ENCODE measurements around the gene TAC3.
A peak's percentile ranks its signal among the peaks of the same experiment; 100 is the strongest.

Gene TAC3

GRCh38 chr12:57012600-57013465 is 3.5 kb downstream of the TAC3 start:
- H3K4me1 ChIP-seq (ENCODE audit: control insufficient read depth, insufficient read depth, low read length) = peaks cover 26% of the 10 kb centered on the region
- H3K27me3 ChIP-seq (ENCODE audit: control insufficient read depth, insufficient read depth, low read length) = no peaks in the 10 kb centered on the region
- no peak overlapping the region for H3K9ac ChIP-seq (ENCODE audit: low read length)
- H3K36me3 ChIP-seq (ENCODE audit: control insufficient read depth, insufficient read depth, low read length) = no peaks in the 10 kb centered on the region
- no peak overlapping the region for H3K27ac ChIP-seq (ENCODE audit: low read depth, low read length)
- no peaks in the 10 kb centered on the region for H3K9me3 ChIP-seq (ENCODE audit: control insufficient read depth, insufficient read depth, low read depth, low read length)
- H3K4me3 ChIP-seq (ENCODE audit: low read depth, low read length) = no peak overlapping the region

DNA sequence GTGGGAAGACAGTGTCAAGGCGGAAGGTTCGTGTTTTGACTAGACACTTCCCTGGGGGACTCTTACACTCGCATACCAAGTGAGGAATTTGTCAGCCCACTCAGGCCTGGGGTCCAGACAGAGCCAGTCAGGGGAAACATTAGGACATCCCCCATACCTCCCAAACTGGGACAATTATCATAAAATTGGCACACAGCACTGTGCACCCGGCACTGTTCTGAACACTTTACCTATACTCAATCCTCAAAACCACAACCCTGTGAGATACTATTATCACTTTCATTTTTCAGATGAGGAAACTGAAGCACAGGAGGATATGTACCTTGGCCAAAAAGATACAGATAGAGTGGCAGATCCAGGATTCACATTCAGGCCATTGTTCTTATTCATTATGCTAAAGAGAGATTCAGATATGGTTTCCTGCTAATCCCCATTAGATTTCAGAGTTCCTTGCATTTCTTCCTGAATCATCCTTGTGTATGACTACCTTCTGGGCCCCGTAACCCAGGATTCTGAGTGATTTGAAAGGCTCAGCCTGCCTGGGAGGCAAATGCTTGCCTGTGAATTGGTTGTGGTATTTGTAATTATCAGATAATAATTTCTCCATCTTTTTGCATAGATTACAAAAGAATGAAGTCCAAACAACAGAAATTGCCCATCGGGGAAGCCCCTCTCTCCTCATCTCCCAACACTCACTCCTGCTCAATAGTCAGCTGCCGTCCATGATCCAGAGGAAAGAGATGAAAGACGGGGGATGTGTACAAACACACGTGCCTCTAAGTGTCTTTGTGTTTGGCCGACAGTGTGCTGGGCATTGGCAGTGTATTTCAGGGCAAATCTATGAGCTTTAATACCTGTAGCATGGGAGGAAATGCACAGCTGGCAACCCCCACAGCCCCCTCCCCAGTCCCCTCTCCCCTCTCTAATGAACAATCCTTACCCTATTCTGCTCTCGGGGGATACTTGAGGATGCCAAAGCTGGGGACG is 4.6 kb downstream of the TAC3 start:
- H3K9me3 ChIP-seq (ENCODE audit: control insufficient read depth, insufficient read depth, low read depth, low read length) = no peaks in the 10 kb centered on the region
- no peak overlapping the region for H3K9ac ChIP-seq (ENCODE audit: low read length)
- no peaks in the 10 kb centered on the region for H3K27me3 ChIP-seq (ENCODE audit: control insufficient read depth, insufficient read depth, low read length)

DNA sequence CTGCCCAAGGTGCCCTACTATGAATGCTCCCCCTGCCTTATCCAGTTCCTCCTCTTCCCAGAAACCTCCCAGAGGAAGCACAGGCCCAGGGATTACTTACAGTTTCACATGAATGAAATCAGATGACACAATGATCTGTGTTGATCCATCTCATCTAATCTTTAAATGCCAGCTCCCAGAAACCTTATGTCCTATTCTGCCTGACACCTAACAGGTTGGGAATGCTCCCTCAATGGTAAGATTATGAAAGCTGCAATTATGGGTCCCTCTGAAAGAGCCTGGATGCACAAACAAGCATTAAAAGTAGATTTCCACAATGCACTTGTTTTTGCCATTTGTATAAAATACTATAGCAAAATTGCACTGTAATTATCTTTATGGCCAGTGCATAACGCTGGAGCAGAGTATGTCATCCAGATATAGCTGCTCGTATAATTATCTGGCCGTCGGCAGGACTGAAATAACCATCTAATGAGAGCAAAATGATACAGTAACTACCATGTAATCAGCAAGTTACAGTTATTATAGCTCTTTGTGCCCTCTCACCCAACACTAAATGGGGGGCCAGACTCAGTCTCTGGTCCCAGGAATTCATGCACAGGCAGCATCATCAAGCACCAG is 5.6 kb downstream of the TAC3 start:
- peaks cover 26% of the 10 kb centered on the region for H3K4me1 ChIP-seq (ENCODE audit: control insufficient read depth, insufficient read depth, low read length)
- no peak overlapping the region for H3K27ac ChIP-seq (ENCODE audit: low read depth, low read length)
- no peaks in the 10 kb centered on the region for H3K36me3 ChIP-seq (ENCODE audit: control insufficient read depth, insufficient read depth, low read length)
- H3K4me3 ChIP-seq (ENCODE audit: low read depth, low read length) = no peak overlapping the region
- H3K9me3 ChIP-seq (ENCODE audit: control insufficient read depth, insufficient read depth, low read depth, low read length) = no peaks in the 10 kb centered on the region
- H3K9ac ChIP-seq (ENCODE audit: low read length) = no peak overlapping the region
- no peaks in the 10 kb centered on the region for H3K27me3 ChIP-seq (ENCODE audit: control insufficient read depth, insufficient read depth, low read length)

More for the DNA sequence above, 4.6 kb downstream of the TAC3 start:
- Histone ChIP-seq H3K4me3 (ENCODE audit: low read depth, low read length) (no peak overlapping the region), H3K27ac (ENCODE audit: low read depth, low read length) (no peak overlapping the region), H3K4me1 (ENCODE audit: control insufficient read depth, insufficient read depth, low read length) (peaks cover 28% of the 10 kb centered on the region), H3K36me3 (ENCODE audit: control insufficient read depth, insufficient read depth, low read length) (no peaks in the 10 kb centered on the region)

GRCh38 chr12:57009949-57010626 is 6.2 kb downstream of the TAC3 start:
- H3K9ac ChIP-seq (ENCODE audit: low read length) = no peak overlapping the region
- no peaks in the 10 kb centered on the region for H3K9me3 ChIP-seq (ENCODE audit: control insufficient read depth, insufficient read depth, low read depth, low read length)
- no peaks in the 10 kb centered on the region for H3K36me3 ChIP-seq (ENCODE audit: control insufficient read depth, insufficient read depth, low read length)
- H3K27me3 ChIP-seq (ENCODE audit: control insufficient read depth, insufficient read depth, low read length) = no peaks in the 10 kb centered on the region
- peaks cover 29% of the 10 kb centered on the region for H3K4me1 ChIP-seq (ENCODE audit: control insufficient read depth, insufficient read depth, low read length)
- no peak overlapping the region for H3K4me3 ChIP-seq (ENCODE audit: low read depth, low read length)
- H3K27ac ChIP-seq (ENCODE audit: low read depth, low read length) = no peak overlapping the region

DNA sequence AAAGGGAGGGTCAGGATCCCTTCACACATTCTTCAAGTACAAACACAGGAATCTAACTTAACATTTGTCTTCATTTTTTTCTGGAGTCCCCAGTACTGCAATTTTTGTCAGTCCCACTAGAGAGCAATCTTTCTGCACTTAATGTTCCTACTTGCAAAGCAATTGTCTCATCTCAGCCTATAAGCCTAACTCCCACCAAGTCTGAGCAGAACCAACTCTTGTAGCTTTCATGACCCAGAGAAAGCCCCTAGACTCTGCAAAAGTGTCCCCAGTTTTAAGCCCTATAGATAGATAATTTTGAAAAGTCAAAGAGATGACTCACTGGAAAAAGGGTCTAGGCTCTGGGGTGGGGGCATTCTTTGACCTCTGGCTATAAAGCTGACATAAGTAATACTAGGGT is 8.2 kb downstream of the TAC3 start:
- Histone ChIP-seq H3K9me3 (ENCODE audit: control insufficient read depth, insufficient read depth, low read depth, low read length) (no peaks in the 10 kb centered on the region), H3K4me1 (ENCODE audit: control insufficient read depth, insufficient read depth, low read length) (peaks cover 29% of the 10 kb centered on the region), H3K27ac (ENCODE audit: low read depth, low read length) (no peak overlapping the region), H3K9ac (ENCODE audit: low read length) (no peak overlapping the region), H3K36me3 (ENCODE audit: control insufficient read depth, insufficient read depth, low read length) (peaks cover 18% of the 10 kb centered on the region), H3K4me3 (ENCODE audit: low read depth, low read length) (no peak overlapping the region), H3K27me3 (ENCODE audit: control insufficient read depth, insufficient read depth, low read length) (no peaks in the 10 kb centered on the region)

- H3K4me3 ChIP-seq (ENCODE audit: low read depth, low read length) = peak overlapping the region; percentile 44
- H3K9me3 ChIP-seq (ENCODE audit: control insufficient read depth, insufficient read depth, low read depth, low read length) = no peaks in the 10 kb centered on the region
- peaks cover 30% of the 10 kb centered on the region for H3K36me3 ChIP-seq (ENCODE audit: control insufficient read depth, insufficient read depth, low read length)
- H3K27me3 ChIP-seq (ENCODE audit: control insufficient read depth, insufficient read depth, low read length) = no peaks in the 10 kb centered on the region
- peaks cover 29% of the 10 kb centered on the region for H3K4me1 ChIP-seq (ENCODE audit: control insufficient read depth, insufficient read depth, low read length)
- H3K9ac ChIP-seq (ENCODE audit: low read length) = no peak overlapping the region
- H3K27ac ChIP-seq (ENCODE audit: low read depth, low read length) = no peak overlapping the region
Observed at GRCh38 chr12:57006809-57007475, 9.4 kb downstream of the TAC3 start.

DNA sequence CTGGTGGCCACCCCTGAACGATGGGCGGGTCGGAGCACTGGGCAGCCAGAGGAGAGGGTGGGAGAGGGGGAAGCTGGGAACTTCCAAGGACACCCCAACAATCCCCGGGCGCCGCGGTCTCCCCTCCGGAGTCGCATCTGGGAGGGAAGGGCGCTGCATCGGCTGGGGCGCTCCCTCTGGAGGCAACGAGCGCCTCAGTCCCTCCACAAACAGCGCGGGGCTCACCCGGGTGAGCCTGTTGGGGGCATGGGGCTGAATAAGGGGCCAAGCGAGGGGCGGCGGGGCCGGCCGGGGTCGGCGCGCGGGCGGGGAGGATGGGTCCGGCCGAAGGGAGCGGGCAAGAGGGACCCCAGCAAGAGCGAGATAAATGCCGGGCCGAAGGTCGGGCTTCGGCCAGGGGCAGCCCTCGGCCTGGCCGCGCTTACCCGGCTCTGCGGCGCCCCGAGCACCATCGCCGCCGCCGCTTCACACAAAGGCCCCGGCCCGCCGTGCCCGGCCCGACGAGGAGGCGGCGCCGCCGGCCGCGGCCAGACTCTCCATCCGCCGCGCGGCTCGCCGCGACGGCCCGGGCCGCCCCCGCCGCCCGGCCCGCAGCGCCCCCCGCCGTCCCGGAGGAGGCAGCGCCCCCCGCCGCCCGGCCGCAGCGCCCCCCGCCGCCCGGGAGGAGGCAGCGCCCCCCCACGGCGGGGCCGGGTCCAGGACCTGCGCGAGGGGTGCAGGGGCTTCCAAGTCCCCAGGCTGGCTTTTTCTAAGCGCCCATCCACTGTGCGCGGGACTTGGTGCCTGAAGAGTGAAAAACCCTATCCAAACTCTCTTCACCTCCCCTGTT is 10.1 kb downstream of the TAC3 start, which contains the start of gene ZBTB39:
Gene ZBTB39 (minus strand): TSS at position 567 of the 829 bp plus-strand sequence. CDS start 1,629 bp downstream, outside the sequence.
- Histone ChIP-seq H3K4me3 (ENCODE audit: low read depth, low read length) (peak within 1 kb of the TSS; percentile 86), H3K27me3 (ENCODE audit: control insufficient read depth, insufficient read depth, low read length) (no peaks in the 10 kb centered on the region), H3K9ac (ENCODE audit: low read length) (peak within 1 kb of the TSS; percentile 90), H3K4me1 (ENCODE audit: control insufficient read depth, insufficient read depth, low read length) (peaks cover 29% of the 10 kb centered on the region), H3K27ac (ENCODE audit: low read depth, low read length) (peak within 1 kb of the TSS; percentile 82), H3K9me3 (ENCODE audit: control insufficient read depth, insufficient read depth, low read depth, low read length) (no peaks in the 10 kb centered on the region), H3K36me3 (ENCODE audit: control insufficient read depth, insufficient read depth, low read length) (peaks cover 36% of the 10 kb centered on the region)

DNA sequence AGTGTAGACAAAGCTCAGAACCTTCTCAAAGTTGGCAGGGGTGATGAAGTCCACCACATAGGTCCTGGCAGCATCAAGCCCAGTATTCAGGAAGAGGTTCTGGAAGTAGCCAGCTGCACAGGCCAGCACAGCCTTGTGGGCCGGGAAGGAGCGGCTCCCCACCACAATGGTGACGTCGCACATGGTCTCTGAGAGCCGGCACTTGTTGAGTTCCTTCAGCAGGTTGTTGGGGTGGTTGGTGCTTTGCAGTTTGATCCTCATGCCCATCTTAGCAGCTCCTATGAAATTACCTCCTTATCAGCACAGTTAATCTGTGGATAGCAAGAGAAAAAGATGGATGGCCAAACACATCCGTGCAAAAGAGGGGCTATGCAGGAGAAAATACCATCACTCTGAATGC is 11.7 kb downstream of the TAC3 start:
- Histone ChIP-seq H3K9me3 (ENCODE audit: control insufficient read depth, insufficient read depth, low read depth, low read length) (no peaks in the 10 kb centered on the region), H3K36me3 (ENCODE audit: control insufficient read depth, insufficient read depth, low read length) (peaks cover 52% of the 10 kb centered on the region), H3K9ac (ENCODE audit: low read length) (no peak overlapping the region), H3K27ac (ENCODE audit: low read depth, low read length) (no peak overlapping the region), H3K4me3 (ENCODE audit: low read depth, low read length) (no peak overlapping the region), H3K4me1 (ENCODE audit: control insufficient read depth, insufficient read depth, low read length) (peaks cover 18% of the 10 kb centered on the region), H3K27me3 (ENCODE audit: control insufficient read depth, insufficient read depth, low read length) (no peaks in the 10 kb centered on the region)

GRCh38 chr12:57003395-57003794 is 12.9 kb downstream of the TAC3 start:
- peaks cover 10% of the 10 kb centered on the region for H3K4me1 ChIP-seq (ENCODE audit: control insufficient read depth, insufficient read depth, low read length)
- H3K27ac ChIP-seq (ENCODE audit: low read depth, low read length) = no peak overlapping the region
- H3K27me3 ChIP-seq (ENCODE audit: control insufficient read depth, insufficient read depth, low read length) = no peaks in the 10 kb centered on the region
- no peaks in the 10 kb centered on the region for H3K9me3 ChIP-seq (ENCODE audit: control insufficient read depth, insufficient read depth, low read depth, low read length)
- no peak overlapping the region for H3K9ac ChIP-seq (ENCODE audit: low read length)
- peaks cover 60% of the 10 kb centered on the region for H3K36me3 ChIP-seq (ENCODE audit: control insufficient read depth, insufficient read depth, low read length)
- no peak overlapping the region for H3K4me3 ChIP-seq (ENCODE audit: low read depth, low read length)
